A673 (cell line): ENCODE measurements around the gene HPSE.

Source experiments
- CTCF ChIP-seq: fragments of 300-800, 200-600 bp; sonication (generic); conservative IDR thresholded peaks from 2 replicates; pipeline ENCODE4 v1.5.1; 2017; ENCODE audit warnings: low read depth, mild to moderate bottlenecking, antibody characterized with exemption, low read length, moderate library complexity, mixed read lengths
- EZH2 ChIP-seq: fragments of 200-600 bp; sonication (generic); IDR thresholded peaks from 2 replicates; pipeline ENCODE4 v1.6.1; 2017; ENCODE audit warnings: borderline replicate concordance, low read depth, mild to moderate bottlenecking, mixed read lengths, antibody characterized with exemption, low read length; ENCODE audit not compliant: poor library complexity, severe bottlenecking

DNA sequence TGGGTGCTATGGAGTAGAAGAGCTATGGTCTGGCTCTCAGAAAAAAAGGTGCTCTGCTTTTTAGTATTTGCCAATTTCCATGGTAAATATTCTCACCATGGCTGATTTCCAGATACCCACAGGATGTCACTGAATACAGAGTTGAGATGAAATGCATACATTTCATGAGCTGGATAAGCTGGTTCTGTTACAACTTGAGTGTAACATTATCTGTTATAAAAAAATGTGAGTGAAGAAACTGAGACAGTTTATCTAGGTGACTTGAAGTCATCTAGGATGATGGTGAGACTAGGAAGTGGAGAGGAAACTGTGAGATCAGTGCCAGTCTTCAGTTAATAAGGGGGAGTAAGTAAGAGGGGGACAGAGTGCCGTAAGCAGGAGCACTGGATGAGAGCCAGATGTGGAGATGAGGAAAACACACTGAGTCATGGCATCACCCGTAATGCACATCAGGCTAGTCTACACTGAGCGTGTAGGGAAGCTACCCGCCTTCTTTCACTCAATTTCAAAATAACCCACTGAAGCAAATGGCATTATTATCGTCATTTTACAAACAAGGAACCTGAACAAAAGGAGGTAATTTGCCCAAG is 5.0 kb downstream of the HPSE start:
- TF ChIP-seq CTCF, result no peak
- no peak for TF ChIP-seq EZH2
